ENCODE measurements around the gene ZDHHC11B.
"Not testable (repeated sequence)": the region's sequence is repeated elsewhere in the genome, so short reads cannot be mapped to it uniquely, and the experiment has no call there.

The ZDHHC11B gene

GRCh38 chr5:746258-746761 lies 38.2 kb downstream of the ZDHHC11B start:
- no peak for DNase-seq (ENCODE audit: low read depth, low spot score)
- ChIA-PET CTCF (no interaction called here), POLR2A (no interaction called here)

DNA sequence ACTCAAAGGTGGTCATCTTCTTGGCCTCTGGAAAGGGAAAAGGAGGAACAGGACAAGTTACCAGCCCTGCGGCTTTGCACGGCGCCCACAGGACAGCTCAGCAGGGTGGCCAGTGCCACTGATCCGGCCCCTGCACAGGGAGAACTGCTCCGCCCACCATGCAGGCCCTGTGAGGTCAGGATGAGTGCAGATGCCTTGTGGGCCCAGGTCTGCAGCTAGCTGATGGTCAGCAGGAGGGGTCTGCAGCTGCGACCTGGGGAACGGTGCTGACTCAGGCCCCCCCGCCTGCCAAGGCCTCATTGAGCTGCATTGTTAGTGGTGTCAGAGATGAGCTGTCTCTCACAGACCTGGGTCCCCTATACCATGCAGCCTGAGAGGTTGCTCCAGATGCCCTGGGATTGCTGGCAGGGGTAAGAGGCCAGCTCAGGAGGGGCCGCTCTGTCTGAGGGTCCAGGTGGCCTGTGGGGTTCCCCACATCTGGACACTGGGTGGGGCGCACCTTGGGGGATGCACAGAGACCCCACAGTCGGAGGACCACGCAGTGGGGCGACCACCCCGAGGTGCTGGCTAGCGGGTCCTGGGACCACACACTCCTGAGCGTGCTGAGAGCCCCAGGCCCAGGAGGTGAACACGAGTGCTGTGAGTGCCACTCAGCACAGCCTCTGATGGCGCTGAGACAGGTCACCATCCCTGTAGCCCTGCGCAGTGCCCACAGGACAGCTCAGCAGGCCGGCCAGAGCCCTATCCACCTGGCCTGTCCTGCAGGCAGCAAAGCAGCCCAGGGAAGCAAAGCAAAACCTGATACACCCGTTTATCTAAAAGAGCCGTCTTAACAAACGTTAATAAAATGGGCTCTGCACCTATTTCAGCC lies 39.0 kb downstream of the ZDHHC11B start:
- H3K4me3 ChIP-seq (ENCODE audit: low read depth, low read length); CTCF ChIA-PET; POLR2A ChIA-PET; DNase-seq (ENCODE audit: low read depth, low spot score): not testable (repeated sequence)

More at GRCh38 chr5:746258-746761, 38.2 kb downstream of the ZDHHC11B start:
- TF ChIP-seq, protein P1, sequence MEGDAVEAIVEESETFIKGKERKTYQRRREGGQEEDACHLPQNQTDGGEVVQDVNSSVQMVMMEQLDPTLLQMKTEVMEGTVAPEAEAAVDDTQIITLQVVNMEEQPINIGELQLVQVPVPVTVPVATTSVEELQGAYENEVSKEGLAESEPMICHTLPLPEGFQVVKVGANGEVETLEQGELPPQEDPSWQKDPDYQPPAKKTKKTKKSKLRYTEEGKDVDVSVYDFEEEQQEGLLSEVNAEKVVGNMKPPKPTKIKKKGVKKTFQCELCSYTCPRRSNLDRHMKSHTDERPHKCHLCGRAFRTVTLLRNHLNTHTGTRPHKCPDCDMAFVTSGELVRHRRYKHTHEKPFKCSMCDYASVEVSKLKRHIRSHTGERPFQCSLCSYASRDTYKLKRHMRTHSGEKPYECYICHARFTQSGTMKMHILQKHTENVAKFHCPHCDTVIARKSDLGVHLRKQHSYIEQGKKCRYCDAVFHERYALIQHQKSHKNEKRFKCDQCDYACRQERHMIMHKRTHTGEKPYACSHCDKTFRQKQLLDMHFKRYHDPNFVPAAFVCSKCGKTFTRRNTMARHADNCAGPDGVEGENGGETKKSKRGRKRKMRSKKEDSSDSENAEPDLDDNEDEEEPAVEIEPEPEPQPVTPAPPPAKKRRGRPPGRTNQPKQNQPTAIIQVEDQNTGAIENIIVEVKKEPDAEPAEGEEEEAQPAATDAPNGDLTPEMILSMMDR (IDR thresholded peaks at IDR 0.05; ENCODE audit: insufficient read depth, low read length, missing control alignments): no peak
- no peak overlapping the region for H3K4me3 ChIP-seq (ENCODE audit: low read depth, low read length)

GRCh38 chr5:743696-744404 lies 40.7 kb downstream of the ZDHHC11B start:
- DNase-seq (ENCODE audit: low read depth, low spot score); CTCF ChIA-PET; H3K4me3 ChIP-seq (ENCODE audit: low read depth, low read length); POLR2A ChIA-PET: not testable (repeated sequence)

DNA sequence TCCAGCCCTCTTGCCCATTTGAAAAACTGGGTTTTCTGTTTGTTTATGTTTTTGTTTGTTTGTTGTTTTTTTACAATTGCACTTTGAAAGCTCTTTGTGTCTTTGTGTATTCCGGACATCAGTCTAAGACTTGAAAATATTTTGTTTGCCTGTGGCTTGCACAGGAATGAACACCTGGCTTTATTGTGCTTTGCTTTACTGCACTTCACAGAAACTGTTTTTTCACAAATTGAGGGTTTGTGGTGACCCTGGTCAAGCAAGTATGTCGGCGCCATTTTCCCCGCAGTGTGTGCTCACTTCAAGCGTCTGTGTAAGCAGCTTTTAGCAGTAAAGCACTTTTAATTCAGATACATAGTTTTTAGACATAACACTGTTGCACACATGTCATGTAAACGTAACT lies 42.3 kb downstream of the ZDHHC11B start:
- POLR2A ChIA-PET; DNase-seq (ENCODE audit: low read depth, low spot score); CTCF ChIA-PET; H3K4me3 ChIP-seq (ENCODE audit: low read depth, low read length): not testable (repeated sequence)

DNA sequence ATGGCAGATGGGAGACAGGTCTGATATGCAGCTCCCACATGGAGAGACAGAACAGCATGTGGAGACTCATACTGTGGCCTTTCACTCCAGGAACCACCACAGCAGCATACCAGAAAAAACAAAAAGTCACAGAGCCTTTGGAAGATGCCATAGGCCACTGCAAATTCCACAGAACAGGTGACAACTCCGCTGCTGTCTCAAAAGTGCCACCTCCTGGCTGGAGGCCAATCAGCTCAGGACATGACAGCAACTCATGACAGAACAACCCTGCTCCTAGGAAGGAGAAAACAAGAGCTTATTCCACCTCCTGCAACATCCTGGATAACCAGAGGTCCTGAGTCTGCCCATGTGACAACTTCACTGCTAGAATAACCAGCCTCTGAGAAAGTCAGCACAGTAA lies 50.4 kb downstream of the ZDHHC11B start:
- POLR2A ChIA-PET; H3K4me3 ChIP-seq (ENCODE audit: low read depth, low read length); DNase-seq (ENCODE audit: low read depth, low spot score); CTCF ChIA-PET: not testable (repeated sequence)

GRCh38 chr5:732754-733454 lies 51.6 kb downstream of the ZDHHC11B start:
- DNase-seq (ENCODE audit: low read depth, low spot score); CTCF ChIA-PET; POLR2A ChIA-PET; H3K4me3 ChIP-seq (ENCODE audit: low read depth, low read length): not testable (repeated sequence)

GRCh38 chr5:729225-729624 lies 55.3 kb downstream of the ZDHHC11B start:
- CTCF ChIA-PET; POLR2A ChIA-PET; DNase-seq (ENCODE audit: low read depth, low spot score); H3K4me3 ChIP-seq (ENCODE audit: low read depth, low read length): not testable (repeated sequence)

DNA sequence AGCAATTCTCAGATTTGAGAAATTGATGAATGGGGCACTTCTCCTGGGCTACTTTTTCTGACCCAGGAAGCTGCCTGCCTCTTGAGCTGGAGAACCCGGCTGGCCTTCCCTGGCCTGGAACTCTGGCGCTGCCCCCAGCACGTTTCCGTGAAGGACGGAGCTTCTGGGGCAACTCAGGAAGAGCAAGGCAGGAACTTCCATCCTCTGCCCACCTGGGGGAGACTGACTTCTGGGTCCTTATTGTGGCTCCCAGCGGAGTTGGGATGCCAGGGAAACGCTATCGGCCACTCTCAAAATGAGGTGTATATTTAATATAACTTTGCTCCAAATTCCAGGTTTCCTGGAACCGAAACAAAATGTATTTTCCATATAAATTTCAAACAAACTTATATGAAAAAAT lies 57.4 kb downstream of the ZDHHC11B start:
- POLR2A ChIA-PET; H3K4me3 ChIP-seq (ENCODE audit: low read depth, low read length); CTCF ChIA-PET; DNase-seq (ENCODE audit: low read depth, low spot score): not testable (repeated sequence)

GRCh38 chr5:723865-724264 lies 60.7 kb downstream of the ZDHHC11B start:
- H3K4me3 ChIP-seq (ENCODE audit: low read depth, low read length); CTCF ChIA-PET; POLR2A ChIA-PET; DNase-seq (ENCODE audit: low read depth, low spot score): not testable (repeated sequence)

- CTCF ChIA-PET; POLR2A ChIA-PET; H3K4me3 ChIP-seq (ENCODE audit: low read depth, low read length); DNase-seq (ENCODE audit: low read depth, low spot score): not testable (repeated sequence)
These were observed 61.2 kb downstream of the ZDHHC11B start for GRCh38 chr5:723309-723708.

DNA sequence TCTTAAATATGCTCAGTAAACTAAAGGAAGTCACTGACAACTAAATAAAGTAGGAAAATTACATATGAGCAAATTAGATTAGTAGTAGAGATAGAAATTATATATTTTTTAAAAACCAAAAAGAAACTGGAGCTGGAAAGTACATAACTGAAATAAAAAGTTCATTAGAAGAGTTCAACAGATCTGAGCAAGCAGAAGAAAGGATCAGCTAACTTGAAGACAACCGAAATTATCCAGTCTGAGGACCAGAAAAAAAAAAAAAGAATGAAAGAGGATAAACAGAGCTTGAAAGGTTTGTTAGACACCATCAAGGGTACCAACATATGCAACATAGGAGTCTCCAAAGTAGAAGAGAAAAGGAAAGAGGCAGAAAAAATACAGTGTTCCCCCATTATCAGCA lies 65.2 kb downstream of the ZDHHC11B start:
- H3K4me3 ChIP-seq (ENCODE audit: low read depth, low read length); POLR2A ChIA-PET; DNase-seq (ENCODE audit: low read depth, low spot score); CTCF ChIA-PET: not testable (repeated sequence)

Measured in AG04449 (cell line).